ENCODE results near the gene ZKSCAN2.
A peak's percentile ranks its signal among the peaks of the same experiment; 100 is the strongest.

The ZKSCAN2 gene

GRCh38 chr16:25257470-25257955, at the start of gene ZKSCAN2:
Gene ZKSCAN2, minus strand, starts transcription at chr16:25257845. Its CDS starts 718 bp downstream, at chr16:25257127.
- no peaks in the 10 kb centered on the region for H3K27me3 Mint-ChIP-seq (ENCODE audit: low read depth)
- H3K9me3 Mint-ChIP-seq: no peaks in the 10 kb centered on the region
- peak within 1 kb of the TSS; percentile 95 for H3K4me3 Mint-ChIP-seq
- peaks cover 6% of the 10 kb centered on the region for H3K36me3 Mint-ChIP-seq (ENCODE audit: low read depth)
- peak within 1 kb of the TSS; percentile 95 for H3K27ac Mint-ChIP-seq
- H3K4me1 Mint-ChIP-seq (ENCODE audit: low read depth): peaks cover 49% of the 10 kb centered on the region

- Mint-ChIP-seq H3K36me3 (ENCODE audit: low read depth) (no peaks in the 10 kb centered on the region), H3K4me1 (ENCODE audit: low read depth) (peaks cover 4% of the 10 kb centered on the region), H3K27me3 (ENCODE audit: low read depth) (no peaks in the 10 kb centered on the region), H3K4me3 (no peak overlapping the region), H3K9me3 (peaks cover 3% of the 10 kb centered on the region), H3K27ac (no peak overlapping the region)
These were observed 42.3 kb upstream of the ZKSCAN2 start for GRCh38 chr16:25299792-25300590.

DNA sequence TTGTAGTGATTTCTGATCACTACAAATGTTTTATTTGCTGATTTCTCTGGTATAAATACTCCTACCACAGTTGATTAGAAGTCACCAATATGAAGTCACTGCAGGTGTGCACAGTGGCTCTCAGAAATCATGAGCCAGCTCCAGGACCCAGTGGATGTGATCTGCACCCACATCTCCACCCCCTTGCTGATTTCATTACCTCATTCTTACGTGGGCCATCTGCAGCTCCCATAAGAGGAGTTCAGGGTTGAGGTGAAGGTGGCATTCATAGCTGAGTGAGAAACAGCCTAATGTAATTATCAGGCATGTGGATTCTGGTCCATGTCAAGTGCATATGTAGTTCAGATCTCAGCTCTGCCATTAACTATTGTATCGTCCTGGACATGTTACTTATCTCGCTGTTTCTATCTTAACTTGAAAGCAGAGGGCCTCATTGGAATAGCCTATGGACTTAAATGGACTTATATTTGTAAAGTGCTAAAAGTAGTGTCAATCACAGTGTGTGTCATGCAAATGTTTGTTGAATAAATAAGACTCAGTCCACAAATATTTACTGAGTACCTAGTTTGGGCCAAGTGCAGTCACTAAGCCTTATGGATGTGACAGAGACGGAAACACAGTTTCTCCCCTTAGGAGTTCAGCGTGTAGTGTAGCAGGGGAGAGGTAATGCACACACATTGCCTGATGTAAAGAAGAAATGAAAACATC, 40.7 kb upstream of the ZKSCAN2 start:
- no peaks in the 10 kb centered on the region for H3K27me3 Mint-ChIP-seq (ENCODE audit: low read depth)
- H3K9me3 Mint-ChIP-seq: peaks cover 3% of the 10 kb centered on the region
- H3K4me1 Mint-ChIP-seq (ENCODE audit: low read depth): peaks cover 4% of the 10 kb centered on the region
- no peak overlapping the region for H3K4me3 Mint-ChIP-seq
- no peak overlapping the region for H3K27ac Mint-ChIP-seq
- H3K36me3 Mint-ChIP-seq (ENCODE audit: low read depth): no peaks in the 10 kb centered on the region

- Mint-ChIP-seq H3K4me3 (no peak overlapping the region), H3K27ac (no peak overlapping the region), H3K36me3 (ENCODE audit: low read depth) (no peaks in the 10 kb centered on the region), H3K9me3 (no peaks in the 10 kb centered on the region), H3K4me1 (ENCODE audit: low read depth) (peaks cover 4% of the 10 kb centered on the region), H3K27me3 (ENCODE audit: low read depth) (no peaks in the 10 kb centered on the region)
These were observed 39.6 kb upstream of the ZKSCAN2 start for GRCh38 chr16:25297151-25297787.

GRCh38 chr16:25291580-25291979, 33.9 kb upstream of the ZKSCAN2 start:
- H3K27me3 Mint-ChIP-seq (ENCODE audit: low read depth): no peaks in the 10 kb centered on the region
- H3K27ac Mint-ChIP-seq: no peak overlapping the region

GRCh38 chr16:25289466-25289865, 31.8 kb upstream of the ZKSCAN2 start:
- Mint-ChIP-seq H3K27me3 (ENCODE audit: low read depth) (no peaks in the 10 kb centered on the region), H3K4me3 (no peak overlapping the region), H3K36me3 (ENCODE audit: low read depth) (no peaks in the 10 kb centered on the region), H3K4me1 (ENCODE audit: low read depth) (no peaks in the 10 kb centered on the region), H3K27ac (no peak overlapping the region), H3K9me3 (no peaks in the 10 kb centered on the region)

More at GRCh38 chr16:25291580-25291979, 33.9 kb upstream of the ZKSCAN2 start:
- no peak overlapping the region for H3K4me3 Mint-ChIP-seq
- no peaks in the 10 kb centered on the region for H3K36me3 Mint-ChIP-seq (ENCODE audit: low read depth)
- no peaks in the 10 kb centered on the region for H3K9me3 Mint-ChIP-seq
- H3K4me1 Mint-ChIP-seq (ENCODE audit: low read depth): no peaks in the 10 kb centered on the region

- no peaks in the 10 kb centered on the region for H3K27me3 Mint-ChIP-seq (ENCODE audit: low read depth)
These were observed 21.8 kb upstream of the ZKSCAN2 start for GRCh38 chr16:25279491-25279890.

DNA sequence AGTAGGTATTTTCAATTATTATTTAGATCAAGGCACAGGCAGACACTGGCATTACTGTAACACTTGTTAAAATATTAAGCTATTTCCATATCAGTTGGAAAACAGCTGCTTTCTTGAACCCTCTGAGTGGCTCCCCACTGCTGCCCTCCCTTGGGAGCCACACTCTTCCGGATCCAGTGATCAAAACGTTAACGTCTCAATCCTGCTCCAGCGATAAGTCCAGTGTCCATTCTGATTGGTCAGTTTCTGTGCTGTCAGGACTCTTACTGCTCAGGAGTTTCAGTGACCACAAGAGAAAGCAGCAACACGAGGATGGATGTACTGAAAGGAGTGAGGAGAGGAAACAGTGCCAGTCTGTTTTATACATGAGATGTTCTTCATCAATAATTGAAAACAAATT, 13.8 kb upstream of the ZKSCAN2 start:
- H3K27me3 Mint-ChIP-seq (ENCODE audit: low read depth): no peaks in the 10 kb centered on the region
- H3K4me3 Mint-ChIP-seq: no peak overlapping the region
- no peaks in the 10 kb centered on the region for H3K9me3 Mint-ChIP-seq
- H3K4me1 Mint-ChIP-seq (ENCODE audit: low read depth): no peaks in the 10 kb centered on the region
- no peak overlapping the region for H3K27ac Mint-ChIP-seq
- H3K36me3 Mint-ChIP-seq (ENCODE audit: low read depth): peaks cover 9% of the 10 kb centered on the region

More at GRCh38 chr16:25279491-25279890, 21.8 kb upstream of the ZKSCAN2 start:
- Mint-ChIP-seq H3K9me3 (peaks cover 7% of the 10 kb centered on the region), H3K27ac (no peak overlapping the region), H3K36me3 (ENCODE audit: low read depth) (no peaks in the 10 kb centered on the region), H3K4me3 (no peak overlapping the region), H3K4me1 (ENCODE audit: low read depth) (no peaks in the 10 kb centered on the region)

GRCh38 chr16:25270577-25270976, 12.9 kb upstream of the ZKSCAN2 start:
- no peak overlapping the region for H3K27ac Mint-ChIP-seq
- no peaks in the 10 kb centered on the region for H3K4me1 Mint-ChIP-seq (ENCODE audit: low read depth)
- H3K4me3 Mint-ChIP-seq: no peak overlapping the region
- no peaks in the 10 kb centered on the region for H3K27me3 Mint-ChIP-seq (ENCODE audit: low read depth)
- no peaks in the 10 kb centered on the region for H3K9me3 Mint-ChIP-seq
- peaks cover 14% of the 10 kb centered on the region for H3K36me3 Mint-ChIP-seq (ENCODE audit: low read depth)

- Mint-ChIP-seq H3K9me3 (no peaks in the 10 kb centered on the region), H3K27me3 (ENCODE audit: low read depth) (no peaks in the 10 kb centered on the region), H3K36me3 (ENCODE audit: low read depth) (peaks cover 18% of the 10 kb centered on the region), H3K27ac (no peak overlapping the region), H3K4me3 (no peak overlapping the region), H3K4me1 (ENCODE audit: low read depth) (no peaks in the 10 kb centered on the region)
These were observed 12.2 kb upstream of the ZKSCAN2 start for GRCh38 chr16:25269879-25270278.

DNA sequence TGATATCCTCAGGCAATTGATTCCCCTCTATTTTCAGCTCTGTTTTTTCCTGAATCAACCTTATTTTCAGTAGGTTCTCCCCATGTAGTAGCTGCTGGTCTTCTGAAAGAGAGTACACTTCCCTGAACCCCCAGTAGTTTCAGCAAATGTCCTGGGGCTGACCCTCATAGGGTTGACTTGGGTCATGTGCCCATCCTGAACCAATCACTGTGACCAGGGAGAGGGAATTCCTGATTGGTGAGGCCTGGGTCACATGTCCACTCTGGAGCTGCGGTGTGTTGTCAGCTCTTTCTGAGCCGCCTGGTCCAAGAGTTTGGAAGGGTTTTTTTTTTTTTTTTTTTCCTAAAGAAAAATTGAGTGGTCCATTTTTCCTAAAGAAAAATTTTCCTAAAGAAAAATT, 8.3 kb upstream of the ZKSCAN2 start:
- Mint-ChIP-seq H3K36me3 (ENCODE audit: low read depth) (peaks cover 32% of the 10 kb centered on the region), H3K27me3 (ENCODE audit: low read depth) (no peaks in the 10 kb centered on the region), H3K9me3 (no peaks in the 10 kb centered on the region), H3K4me3 (no peak overlapping the region), H3K4me1 (ENCODE audit: low read depth) (peaks cover 8% of the 10 kb centered on the region), H3K27ac (no peak overlapping the region)

- H3K4me3 Mint-ChIP-seq: no peak overlapping the region
- H3K36me3 Mint-ChIP-seq (ENCODE audit: low read depth): peaks cover 32% of the 10 kb centered on the region
- H3K9me3 Mint-ChIP-seq: no peaks in the 10 kb centered on the region
- no peak overlapping the region for H3K27ac Mint-ChIP-seq
- no peaks in the 10 kb centered on the region for H3K27me3 Mint-ChIP-seq (ENCODE audit: low read depth)
- H3K4me1 Mint-ChIP-seq (ENCODE audit: low read depth): peaks cover 15% of the 10 kb centered on the region
These were observed 7.0 kb upstream of the ZKSCAN2 start for GRCh38 chr16:25264597-25264996.

- H3K4me3 Mint-ChIP-seq: no peak overlapping the region
- H3K4me1 Mint-ChIP-seq (ENCODE audit: low read depth): peaks cover 44% of the 10 kb centered on the region
- no peaks in the 10 kb centered on the region for H3K9me3 Mint-ChIP-seq
- H3K27ac Mint-ChIP-seq: no peak overlapping the region
- peaks cover 20% of the 10 kb centered on the region for H3K36me3 Mint-ChIP-seq (ENCODE audit: low read depth)
- no peaks in the 10 kb centered on the region for H3K27me3 Mint-ChIP-seq (ENCODE audit: low read depth)
These were observed 2.8 kb upstream of the ZKSCAN2 start for GRCh38 chr16:25260416-25260815.

DNA sequence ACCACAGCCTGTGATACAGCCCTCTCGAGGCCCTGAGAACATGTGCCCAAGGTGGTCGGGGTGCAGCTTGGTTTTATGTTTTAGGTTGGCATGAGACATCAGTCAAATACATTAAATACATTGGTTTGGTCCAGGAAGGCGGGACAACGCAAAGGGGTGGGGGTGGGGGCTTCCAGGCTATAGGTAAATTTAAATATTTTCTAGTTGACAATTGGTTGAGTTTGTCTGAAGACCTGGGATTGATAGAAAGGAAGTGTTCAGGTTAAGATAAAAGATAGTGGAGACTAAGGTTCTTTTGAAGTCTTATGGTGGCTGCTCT, 1.2 kb upstream of the ZKSCAN2 start:
- Mint-ChIP-seq H3K27ac (peak overlapping the region; percentile 95), H3K4me3 (peak overlapping the region; percentile 95), H3K4me1 (ENCODE audit: low read depth) (peaks cover 42% of the 10 kb centered on the region), H3K9me3 (no peaks in the 10 kb centered on the region), H3K36me3 (ENCODE audit: low read depth) (peaks cover 11% of the 10 kb centered on the region), H3K27me3 (ENCODE audit: low read depth) (no peaks in the 10 kb centered on the region)
